OCI-LY1 (cell line): ENCODE results near the gene DCC.

ENCODE experiments used
- CTCF ChIP-seq: fragments of 200-600 bp; sonication (generic), shearing (Covaris generic); IDR thresholded peaks from 2 replicates; pipeline ENCODE4 v1.5.1; 2017; ENCODE audit warnings: mild to moderate bottlenecking, antibody characterized with exemption, low read length, moderate library complexity, mixed read lengths
- EZH2 ChIP-seq: fragments of 200-600 bp; sonication (generic), shearing (Covaris generic); IDR thresholded peaks from 2 replicates; pipeline ENCODE4 v1.8.0; 2017; ENCODE audit warnings: borderline replicate concordance, mixed run types, mild to moderate bottlenecking, antibody characterized with exemption, low read length, moderate library complexity, mixed read lengths

- no peak for TF ChIP-seq CTCF
- no peak for TF ChIP-seq EZH2
Observed at GRCh38 chr18:52426041-52426440, 86.0 kb downstream of the DCC start.
